GM18909 (cell line): ENCODE data around the gene AFAP1L1.

Source experiments
- ATAC-seq: cut with Tn5 transposase; IDR thresholded peaks from one replicate; pipeline ENCODE4 v1.9.1; 2021; ENCODE audit warnings: mild to moderate bottlenecking; ENCODE audit not compliant: unreplicated experiment, poor library complexity

Gene AFAP1L1

GRCh38 chr5:149271716-149272563 is at the start of gene AFAP1L1:
Gene AFAP1L1, plus strand, starts transcription at chr5:149271859. Its CDS starts 110 bp downstream, at chr5:149271969.
- no peak for ATAC-seq

GRCh38 chr5:149223081-149223848 is 48.4 kb upstream of the AFAP1L1 start:
- no peak for ATAC-seq

GRCh38 chr5:149224282-149224681 is 47.4 kb upstream of the AFAP1L1 start:
- no peak for ATAC-seq

- no peak for ATAC-seq
These were observed 44.4 kb upstream of the AFAP1L1 start for GRCh38 chr5:149227168-149227826.

GRCh38 chr5:149228618-149229297 is 42.9 kb upstream of the AFAP1L1 start:
- ATAC-seq: no peak

GRCh38 chr5:149229298-149229937 is 42.2 kb upstream of the AFAP1L1 start:
- ATAC-seq: no peak

GRCh38 chr5:149235841-149236240 is 35.8 kb upstream of the AFAP1L1 start:
- ATAC-seq: no peak

- no peak for ATAC-seq
These were observed 34.0 kb upstream of the AFAP1L1 start for GRCh38 chr5:149237662-149238061.

GRCh38 chr5:149238540-149238939 is 33.1 kb upstream of the AFAP1L1 start:
- no peak for ATAC-seq

- ATAC-seq: no peak
These were observed 31.7 kb upstream of the AFAP1L1 start for GRCh38 chr5:149239917-149240316.

- no peak for ATAC-seq
These were observed 31.2 kb upstream of the AFAP1L1 start for GRCh38 chr5:149240354-149240998.

GRCh38 chr5:149242339-149242738 is 29.3 kb upstream of the AFAP1L1 start:
- no peak for ATAC-seq

- no peak for ATAC-seq
These were observed 24.8 kb upstream of the AFAP1L1 start for GRCh38 chr5:149246906-149247305.

GRCh38 chr5:149247726-149248125 is 23.9 kb upstream of the AFAP1L1 start:
- ATAC-seq: no peak

- ATAC-seq: no peak
These were observed 20.1 kb upstream of the AFAP1L1 start for GRCh38 chr5:149251546-149251945.

- no peak for ATAC-seq
These were observed 17.2 kb upstream of the AFAP1L1 start for GRCh38 chr5:149254506-149254905.

GRCh38 chr5:149256451-149256850 is 15.2 kb upstream of the AFAP1L1 start:
- ATAC-seq: no peak

GRCh38 chr5:149257131-149257530 is 14.5 kb upstream of the AFAP1L1 start:
- ATAC-seq: no peak

GRCh38 chr5:149257889-149258705 is 13.6 kb upstream of the AFAP1L1 start:
- no peak for ATAC-seq
